GM18505 (cell line): ENCODE data around the gene CNTNAP3B.
"Not testable (repeated sequence)": the region's sequence is repeated elsewhere in the genome, so short reads cannot be mapped to it uniquely, and the experiment has no call there.

Experiments used
- ATAC-seq: cut with Tn5 transposase; IDR thresholded peaks from one replicate; pipeline ENCODE4 v1.9.1; 2021; ENCODE audit not compliant: unreplicated experiment

The CNTNAP3B gene

DNA sequence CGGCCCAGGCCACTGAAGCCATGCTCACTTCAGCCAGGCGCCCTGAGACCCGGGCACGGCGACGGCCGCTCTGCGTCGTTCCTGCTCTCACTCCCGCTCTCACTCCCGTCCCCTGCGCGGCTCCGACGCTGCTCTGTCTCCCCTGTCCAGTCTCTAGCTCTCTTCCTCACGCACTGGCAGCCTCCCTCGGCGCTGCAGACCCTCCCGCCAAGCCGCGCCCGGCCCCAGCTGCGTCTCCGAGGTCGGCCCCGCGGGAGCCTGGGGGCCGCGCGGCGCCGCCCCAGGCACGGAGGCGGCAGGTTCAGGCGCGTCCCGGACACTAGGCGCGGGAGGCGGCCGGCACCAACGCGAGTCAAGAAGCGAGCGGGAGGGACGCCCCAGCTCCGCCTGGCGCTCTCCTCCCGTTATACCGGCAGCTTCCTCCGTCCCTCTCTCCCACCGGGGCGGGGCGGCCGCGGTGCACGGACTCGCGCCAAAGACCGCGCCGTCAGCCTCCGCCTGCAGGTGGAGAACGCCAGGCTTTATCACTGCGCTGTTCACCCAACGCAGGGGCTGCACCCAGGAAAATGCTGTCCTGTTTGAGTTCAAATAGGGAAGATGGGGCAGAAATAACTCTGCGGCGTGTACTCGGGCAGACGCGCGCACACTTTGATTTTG, at the start of gene CNTNAP3B:
Gene CNTNAP3B (minus strand): TSS at position 354 of the 657 bp plus-strand sequence. CDS start 332 bp downstream, at position 22.
- ATAC-seq: not testable (repeated sequence)

DNA sequence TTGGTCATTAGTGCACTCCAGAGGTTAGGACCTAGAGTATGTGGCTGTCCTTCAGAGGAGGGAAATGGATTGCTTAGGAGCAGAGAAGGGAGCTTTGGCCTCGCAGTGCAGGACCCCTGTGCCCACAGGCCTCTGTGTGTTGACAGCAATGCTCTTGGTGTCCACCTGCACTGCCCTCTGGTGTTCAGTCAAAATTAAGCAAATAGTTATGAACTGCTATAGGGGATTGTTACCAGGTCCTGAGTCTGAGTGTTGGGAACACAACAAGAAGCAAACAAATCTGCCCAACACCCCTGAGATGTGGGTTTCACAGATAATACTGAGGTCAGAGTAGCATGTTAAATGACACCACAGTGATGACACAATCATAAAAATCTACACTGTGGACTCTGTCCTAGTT, 31.1 kb upstream of the CNTNAP3B start:
- ATAC-seq: not testable (repeated sequence)

DNA sequence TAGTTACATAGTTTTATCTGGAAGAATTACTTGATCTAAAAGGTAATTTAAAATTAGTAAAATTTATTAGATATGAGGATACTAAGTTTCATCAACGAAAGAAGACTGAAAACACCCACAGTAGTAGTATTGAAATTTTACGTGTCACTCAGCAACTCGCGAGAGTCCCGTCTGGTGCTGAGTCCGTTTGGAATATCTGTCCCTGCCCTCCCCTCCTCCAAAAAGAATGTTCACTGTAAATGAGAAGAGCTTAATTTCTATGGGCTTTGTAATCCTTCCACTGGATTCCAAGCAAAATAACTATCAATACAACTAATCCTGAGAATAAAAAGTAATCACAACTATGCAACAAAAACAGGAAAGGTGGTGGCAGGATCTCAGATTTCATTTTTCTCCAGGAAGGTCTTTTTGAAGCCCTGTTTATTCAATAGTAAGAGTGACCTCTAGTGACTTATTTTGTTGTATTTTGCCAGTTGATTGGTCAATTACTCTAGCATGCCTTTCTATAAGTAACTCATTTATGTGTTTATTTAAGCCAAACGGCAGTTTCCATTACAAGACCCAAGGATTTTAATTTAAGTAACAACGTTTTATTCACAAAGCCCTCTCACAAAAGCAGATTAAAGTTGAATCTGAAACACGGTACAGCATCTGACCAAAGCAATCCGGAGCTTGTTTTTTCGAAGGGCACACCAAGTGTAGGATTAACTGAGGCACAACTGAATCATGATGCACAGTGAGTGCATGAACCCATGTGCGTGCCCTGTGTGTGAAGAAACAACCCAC, 2.0 kb downstream of the CNTNAP3B start:
- not testable (repeated sequence) for ATAC-seq

DNA sequence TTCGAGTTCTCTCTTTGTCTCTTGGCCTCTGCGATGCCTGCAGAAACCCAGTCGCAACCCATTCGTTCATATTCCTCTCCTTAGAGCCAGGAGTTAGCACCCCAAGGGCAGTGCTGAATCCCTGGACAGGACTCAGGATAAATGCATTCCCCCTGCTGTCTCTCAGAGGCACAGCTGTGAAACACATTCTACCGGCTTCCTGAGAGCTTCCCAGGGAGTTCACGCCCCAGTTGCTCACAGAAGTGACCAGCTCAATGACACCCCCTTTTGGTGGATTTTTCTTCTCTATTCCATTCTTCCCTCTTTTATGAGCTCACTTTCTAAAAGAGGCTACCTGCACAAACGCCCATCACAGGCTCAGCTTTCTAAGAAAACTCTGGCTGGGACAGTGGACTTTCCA, 8.2 kb downstream of the CNTNAP3B start:
- not testable (repeated sequence) for ATAC-seq

DNA sequence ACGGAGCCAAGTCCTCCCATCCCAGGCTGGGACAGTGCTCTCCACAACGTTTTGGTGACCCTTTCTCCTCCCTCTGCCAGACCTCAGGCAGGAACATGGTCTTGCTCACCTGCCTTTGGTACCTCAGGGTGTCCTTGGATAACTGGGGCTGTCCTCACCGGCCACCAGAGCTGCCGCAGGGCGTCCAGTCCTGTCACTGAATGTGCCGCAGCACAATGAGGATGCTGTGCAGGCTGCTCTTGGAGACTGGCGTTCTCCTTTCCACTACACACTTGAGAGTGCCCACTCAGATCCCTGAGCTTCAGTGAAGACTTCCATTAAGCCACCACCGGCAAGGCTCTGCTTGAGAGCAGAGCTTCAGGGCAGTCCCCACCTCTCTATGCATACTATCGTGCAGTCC, 33.3 kb downstream of the CNTNAP3B start:
- ATAC-seq: not testable (repeated sequence)

DNA sequence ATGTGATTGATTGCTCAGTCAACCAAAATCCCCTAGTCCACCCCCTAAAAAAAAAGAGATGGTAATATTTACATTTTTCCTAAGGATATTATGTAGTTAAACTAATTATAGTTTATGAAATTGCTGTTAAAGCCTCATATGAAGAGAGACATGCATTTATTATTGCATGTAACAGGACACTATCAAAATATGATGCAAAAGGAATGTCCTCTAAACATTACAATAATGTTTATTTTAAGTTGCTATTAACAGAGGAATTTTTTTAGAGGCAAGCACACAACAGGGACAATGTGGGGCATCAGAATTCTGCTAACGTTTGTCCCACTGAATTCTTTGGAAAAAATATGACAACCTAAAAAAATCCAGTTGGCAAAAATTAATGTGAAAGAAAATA, 44.7 kb downstream of the CNTNAP3B start:
- not testable (repeated sequence) for ATAC-seq

DNA sequence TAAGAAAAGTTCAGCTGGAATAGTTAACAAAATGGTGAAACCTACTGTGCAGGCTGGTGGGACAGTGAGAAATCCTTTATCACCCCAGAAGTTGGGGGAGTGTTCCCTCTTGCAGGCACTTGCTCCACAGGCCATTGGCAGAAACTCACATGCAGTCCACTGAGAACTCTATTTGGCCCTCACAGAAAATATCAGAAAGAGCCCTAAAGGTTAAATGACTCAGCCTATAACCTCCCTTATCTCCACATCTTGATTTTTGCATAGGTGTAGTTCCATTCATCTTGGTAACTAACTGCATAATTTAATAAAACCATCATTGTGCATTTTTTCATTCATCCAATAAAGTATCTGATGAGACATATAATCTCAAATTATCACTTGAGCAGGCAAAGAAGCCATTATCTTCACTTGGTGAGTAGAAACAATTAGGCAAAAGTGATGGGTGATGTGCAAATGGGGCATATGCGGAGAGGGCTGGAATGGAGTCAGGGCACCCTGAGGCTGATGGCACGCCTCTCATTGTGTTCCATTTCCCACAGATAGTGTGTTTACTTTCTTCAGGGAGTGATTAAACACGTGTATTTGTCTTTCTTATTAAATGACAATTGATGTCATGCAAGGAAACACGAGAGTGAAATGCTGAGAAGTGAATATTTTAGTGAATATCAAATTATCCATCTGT, 45.2 kb downstream of the CNTNAP3B start:
- ATAC-seq: not testable (repeated sequence)

DNA sequence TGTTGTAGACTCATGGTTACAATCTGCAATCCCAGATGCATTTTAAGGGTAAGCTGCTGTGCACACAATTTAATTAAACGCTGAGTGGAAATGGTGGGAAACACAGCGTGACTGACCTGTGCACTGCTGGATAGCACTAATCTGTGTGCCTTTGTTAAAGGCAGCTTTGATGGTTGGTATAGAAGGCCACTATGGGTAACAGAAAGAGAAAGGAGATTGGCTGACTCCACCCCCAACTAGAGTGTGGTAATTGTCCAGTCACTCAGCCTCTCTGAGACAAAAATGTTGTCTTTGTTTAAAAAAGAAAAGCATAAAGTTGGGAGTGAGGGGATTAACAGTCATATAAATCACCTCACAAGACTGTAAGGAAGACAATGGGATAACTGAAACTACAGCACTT, 48.9 kb downstream of the CNTNAP3B start:
- ATAC-seq: not testable (repeated sequence)

DNA sequence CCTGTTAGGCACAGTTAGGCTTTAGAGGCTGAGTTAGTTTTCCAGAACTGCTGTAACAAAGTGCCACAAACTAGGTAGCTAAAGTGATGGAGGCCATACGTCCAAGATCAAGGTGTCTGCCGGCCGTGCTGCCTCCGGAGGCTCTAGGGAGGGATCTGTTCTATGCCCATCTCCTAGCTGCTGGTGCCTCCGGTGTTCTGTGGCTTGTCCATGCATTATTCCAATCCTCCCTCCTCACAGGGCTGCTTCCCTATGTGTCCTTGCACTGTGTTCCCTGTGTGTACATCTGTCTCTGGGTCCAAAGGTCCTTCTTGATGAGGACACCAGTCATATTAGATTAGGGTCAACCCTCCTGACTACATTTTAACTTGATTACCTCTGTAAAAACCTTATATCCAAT, 54.4 kb downstream of the CNTNAP3B start:
- not testable (repeated sequence) for ATAC-seq

DNA sequence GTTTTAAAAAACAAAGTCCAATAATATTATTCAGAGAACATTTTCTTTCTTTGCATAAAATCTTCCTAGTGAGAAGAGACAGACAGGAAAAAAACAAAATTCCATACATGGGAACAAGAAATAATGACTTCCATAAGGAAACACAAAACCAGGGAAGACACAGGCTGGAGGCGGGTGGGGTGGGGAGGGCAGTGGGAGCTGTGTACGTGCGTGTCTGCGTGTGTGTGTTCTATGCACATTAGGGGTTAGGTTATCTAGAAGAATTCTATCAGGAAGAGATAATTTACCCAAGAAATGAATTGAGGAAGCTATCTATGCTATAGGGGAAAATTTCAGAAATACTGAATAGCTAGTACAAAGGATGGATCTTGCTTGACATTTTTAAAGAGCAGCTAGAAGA, 58.2 kb downstream of the CNTNAP3B start:
- not testable (repeated sequence) for ATAC-seq

DNA sequence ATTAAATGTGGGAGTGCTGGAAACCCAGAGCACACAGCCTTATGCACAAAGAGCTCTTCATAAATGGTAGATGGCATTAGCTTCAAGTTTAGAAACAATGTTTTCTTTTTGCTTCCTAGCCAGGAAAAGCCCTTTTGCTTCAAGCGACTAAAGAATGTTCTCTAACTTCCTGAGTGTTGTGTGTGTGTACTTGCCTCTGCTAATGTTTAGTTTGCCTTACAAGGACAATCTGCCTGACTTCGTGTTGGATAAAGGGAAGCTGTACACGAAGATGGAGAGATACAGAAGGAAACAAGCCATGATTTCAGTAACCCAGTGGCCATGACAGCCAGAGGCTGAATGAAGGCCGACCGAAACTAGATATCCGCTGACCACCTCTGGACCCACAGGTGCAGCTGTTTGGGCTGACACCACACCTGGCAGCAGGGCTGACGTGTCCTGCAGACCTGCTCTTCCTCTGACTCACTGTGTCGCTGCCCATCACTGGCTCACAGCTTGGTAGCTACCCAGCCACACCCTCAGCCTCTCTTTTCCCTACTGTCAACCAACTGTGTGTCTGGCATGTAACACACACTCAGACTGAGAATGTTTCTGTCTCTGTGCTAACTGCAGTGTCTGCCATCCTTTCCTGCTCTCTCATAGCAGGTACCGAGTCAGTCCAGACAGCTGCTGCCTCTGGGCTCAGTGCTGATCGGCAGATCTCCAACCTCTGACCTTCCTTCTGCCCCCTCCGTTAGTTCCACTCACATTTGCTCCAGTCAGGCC, 59.0 kb downstream of the CNTNAP3B start:
- not testable (repeated sequence) for ATAC-seq

DNA sequence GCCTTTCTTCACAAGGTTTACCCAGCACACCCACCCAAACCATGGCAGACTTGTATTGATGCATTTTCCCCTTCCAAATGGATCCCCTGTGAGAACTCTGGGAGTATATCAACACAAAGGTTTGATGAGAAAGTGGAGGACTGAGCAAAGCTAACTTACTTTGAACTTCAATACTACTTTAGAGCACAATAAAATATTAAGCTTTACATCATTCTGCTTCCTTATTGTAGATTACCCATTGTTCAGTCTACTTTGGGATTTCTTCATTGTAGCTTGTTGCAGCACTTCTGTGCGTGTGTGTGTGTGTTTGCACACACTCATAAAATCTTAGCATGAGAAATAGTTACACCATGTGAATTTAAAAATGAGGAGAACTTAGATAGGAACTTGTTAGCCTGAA, 75.4 kb downstream of the CNTNAP3B start:
- ATAC-seq: not testable (repeated sequence)

DNA sequence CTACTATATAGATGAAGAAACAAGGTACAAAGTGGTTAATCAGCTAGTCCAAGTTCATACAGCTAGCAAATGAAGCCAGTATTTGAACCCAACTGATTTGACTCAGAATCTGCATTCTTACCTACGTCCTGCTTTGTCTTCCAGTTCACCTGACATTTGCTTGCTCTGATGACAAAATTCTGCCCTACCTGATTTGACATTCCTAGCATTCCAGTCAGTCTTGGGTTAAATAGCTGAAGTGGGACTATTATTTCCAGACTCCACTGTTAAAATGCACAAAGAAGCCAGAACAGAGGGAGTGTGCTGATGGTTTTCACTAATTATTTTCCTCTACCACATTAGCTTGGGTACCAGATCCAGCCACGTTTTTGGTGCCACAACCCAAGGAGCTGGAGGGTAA, 78.5 kb downstream of the CNTNAP3B start:
- not testable (repeated sequence) for ATAC-seq

DNA sequence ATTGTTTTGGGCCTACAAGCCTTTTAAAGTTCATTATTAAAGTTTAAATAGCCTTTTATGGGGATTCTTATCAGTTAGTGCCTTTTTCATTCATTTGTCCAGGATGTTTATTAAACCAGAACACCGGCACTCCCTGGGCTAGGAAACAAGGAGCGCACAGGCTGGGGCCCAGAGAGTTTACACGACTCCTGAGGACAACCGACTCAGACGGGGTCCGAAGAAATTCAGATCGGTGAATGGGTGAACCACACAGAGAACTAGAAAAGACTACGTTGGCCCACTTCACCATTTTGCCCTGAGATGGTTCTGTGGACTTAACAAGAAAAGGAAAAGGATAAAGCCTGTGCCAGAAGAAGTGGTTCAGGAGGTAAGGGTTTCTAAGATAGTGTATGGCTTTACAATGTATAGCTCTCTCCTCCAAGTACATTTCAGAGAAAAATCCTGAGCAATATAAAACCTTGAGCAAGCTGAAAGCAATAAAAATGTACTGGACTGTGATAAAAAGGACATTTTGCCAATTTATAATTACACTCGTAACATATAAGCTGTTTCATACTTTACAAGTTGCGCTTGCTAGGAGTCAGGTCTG, 84.7 kb downstream of the CNTNAP3B start:
- ATAC-seq: not testable (repeated sequence)

DNA sequence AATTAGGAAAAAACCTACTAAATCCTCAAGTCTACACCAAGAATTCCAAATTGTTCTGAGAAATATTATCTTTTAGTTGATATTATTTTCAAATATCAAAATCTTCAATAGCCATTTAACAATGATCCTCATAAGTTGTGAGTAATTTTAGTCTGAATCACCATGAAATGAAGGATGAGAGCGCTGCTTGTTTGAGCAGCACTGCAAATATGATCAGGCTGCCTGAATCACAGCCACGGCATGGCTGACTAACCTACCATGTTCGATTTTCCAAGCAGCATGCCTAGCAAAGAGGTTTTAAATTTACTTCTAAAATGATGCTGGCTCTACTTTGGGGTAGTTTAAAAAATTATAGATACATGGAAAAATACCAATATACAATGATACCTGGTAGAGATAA, 95.7 kb downstream of the CNTNAP3B start:
- not testable (repeated sequence) for ATAC-seq

DNA sequence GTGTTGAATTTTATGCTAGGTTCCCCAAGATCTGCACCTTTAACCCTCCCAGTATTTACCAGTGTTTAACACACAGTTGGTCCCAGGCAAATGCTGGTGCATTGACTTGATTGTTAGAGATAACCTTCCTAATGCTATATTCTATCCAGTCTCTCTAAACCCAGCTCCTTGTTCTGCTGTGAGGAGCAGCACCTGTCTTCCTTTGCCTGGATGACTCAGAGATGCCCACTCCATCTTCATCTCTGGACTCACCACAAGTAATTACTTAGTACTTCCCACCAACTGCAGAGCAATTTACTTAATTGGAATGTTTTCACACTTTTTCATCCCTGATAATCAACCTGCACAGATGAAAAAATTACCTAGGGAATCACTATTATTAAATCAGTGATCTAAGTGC, 108.6 kb downstream of the CNTNAP3B start:
- not testable (repeated sequence) for ATAC-seq

DNA sequence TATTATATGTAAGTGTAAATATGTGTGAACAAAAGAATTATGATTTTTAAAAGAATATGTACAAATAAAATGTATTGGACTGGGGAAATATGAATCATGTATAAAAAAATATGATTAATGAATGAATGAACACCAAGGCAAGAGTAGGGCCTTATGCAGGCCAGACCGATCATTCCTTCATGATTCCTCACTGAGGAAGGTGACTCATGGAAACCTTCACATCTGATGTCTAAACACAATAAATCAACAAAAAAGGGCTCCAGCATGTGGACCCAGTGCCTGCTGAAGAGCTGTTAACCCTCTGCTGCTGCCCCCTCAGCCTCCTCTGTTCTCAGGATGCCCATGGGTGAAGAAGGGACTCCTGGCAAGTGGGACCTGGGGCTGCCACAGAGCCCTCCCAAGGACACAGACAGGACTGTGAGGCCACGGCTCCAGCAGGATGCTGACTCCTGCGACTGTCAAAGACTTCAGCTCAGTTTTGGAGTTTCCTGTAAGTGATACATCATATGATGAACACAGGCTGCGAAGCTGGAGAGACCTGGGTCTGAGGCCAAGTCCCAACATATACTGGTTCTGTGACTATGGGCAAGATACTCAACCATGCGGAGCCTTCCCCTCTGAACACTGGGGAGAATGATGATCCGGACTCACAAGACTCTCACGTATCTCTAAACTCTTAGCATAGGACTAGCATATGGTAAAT, 110.9 kb downstream of the CNTNAP3B start:
- ATAC-seq: not testable (repeated sequence)

DNA sequence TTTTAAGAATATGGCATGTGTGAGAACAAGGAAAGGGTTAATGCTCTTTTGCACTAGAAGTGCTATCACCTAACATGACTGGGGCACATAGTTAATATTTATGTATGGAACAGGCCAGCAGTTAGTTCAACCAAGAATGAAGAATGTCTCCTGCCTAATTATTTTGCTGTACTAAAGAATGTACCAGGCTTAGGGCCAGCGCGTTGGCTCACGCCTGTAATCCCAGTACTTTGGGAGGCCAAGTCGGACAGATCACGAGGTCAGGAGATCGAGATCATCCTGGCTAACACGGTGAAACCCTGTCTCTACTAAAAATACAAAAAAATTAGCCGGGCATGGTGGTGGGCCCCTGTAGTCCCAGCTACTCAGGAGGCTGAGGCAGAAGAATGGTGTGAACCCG, 114.9 kb downstream of the CNTNAP3B start:
- not testable (repeated sequence) for ATAC-seq

DNA sequence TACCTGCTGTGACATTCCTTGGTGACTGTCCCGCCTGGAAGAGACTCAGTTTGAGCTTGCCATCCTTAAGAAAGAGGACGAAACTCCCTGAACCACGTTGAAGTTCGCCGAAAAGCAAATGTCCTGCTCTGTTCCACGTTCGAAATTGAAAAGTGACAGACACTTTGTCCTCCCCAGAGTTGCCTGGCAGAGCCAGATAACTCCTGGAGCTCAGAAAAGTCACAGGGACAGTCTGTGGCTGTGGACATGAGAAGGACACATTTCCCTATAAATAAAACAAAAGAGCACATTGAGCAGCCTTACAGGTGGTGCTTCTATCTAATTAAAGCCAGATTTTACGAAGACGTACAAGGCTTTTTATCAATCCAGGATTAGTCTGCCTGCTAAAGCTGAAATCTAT, 137.6 kb downstream of the CNTNAP3B start:
- ATAC-seq: not testable (repeated sequence)

DNA sequence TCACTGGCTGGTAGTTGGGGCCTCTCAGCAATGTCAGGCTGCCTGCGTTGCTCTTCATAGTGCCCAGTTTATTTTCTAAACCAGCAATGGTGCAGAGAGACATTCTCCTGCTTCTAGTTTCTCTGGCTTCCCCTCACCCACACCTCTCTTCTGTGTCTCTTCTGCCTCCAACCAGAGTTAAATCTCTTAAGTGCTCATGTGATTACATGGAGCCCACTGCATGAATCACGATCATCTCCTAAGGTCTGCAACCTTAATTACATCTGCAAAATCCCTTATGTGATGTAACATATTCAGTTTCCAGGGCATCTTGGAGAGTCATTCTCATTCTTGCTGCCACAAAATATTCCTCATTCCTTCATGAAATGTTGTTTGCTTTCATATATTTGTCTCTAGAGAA, 149.0 kb downstream of the CNTNAP3B start:
- ATAC-seq: not testable (repeated sequence)
